Peyer's patch (tissue), 4 donors: ENCODE measurements around the gene MLH3.

Source experiments
- CTCF ChIP-seq, 6 experiments: fragments of 450-650 bp in 4 of 6; fragments of 200-600 bp in 2 of 6; sonication (generic) in 1 of 6; IDR thresholded peaks; one replicate each; pipeline ENCODE4 v1.5.1; 2017 to 2019; ENCODE audit warnings: antibody characterized with exemption in 6 of 6, mild to moderate bottlenecking in 3 of 6, moderate library complexity in 1 of 6
- POLR2A ChIP-seq, 2 donors: fragments of 450-650 bp; IDR thresholded peaks; one replicate each; pipeline ENCODE4 v1.5.1; 2017; ENCODE audit warnings: antibody characterized with exemption in 2 of 2, mild to moderate bottlenecking in 2 of 2, moderate library complexity in 2 of 2

- TF ChIP-seq CTCF (IDR thresholded peaks at IDR 0.05) (no peak), POLR2A (IDR thresholded peaks at IDR 0.05) (no peak)
Observed at GRCh38 chr14:74974364-74975058, 76.8 kb downstream of the MLH3 start.
